Motor neuron (in vitro differentiated cells): Measurements from ENCODE around the gene DMWD. TPM values are rescaled to one million over a fixed set of nuclear protein-coding genes. Genes with fewer than 3 reads are reported as not detected.
"Not testable (repeated sequence)": the region's sequence is repeated elsewhere in the genome, so short reads cannot be mapped to it uniquely, and the experiment has no call there.

ENCODE experiments used
- ATAC-seq, 8 experiments: fragments of 200-7000 bp; cut with Tn5 transposase; replicated peaks in 6 of 8; 2 replicates each; pipeline ENCODE4 v1.8.0; 2021; ENCODE audit warnings: mild to moderate bottlenecking in 8 of 8, moderate library complexity in 8 of 8
- H3K27ac ChIP-seq, 2 donors: fragments of 250-450 bp; sonication (Bioruptor Pico); 2 replicates each; pipeline ENCODE4 v1.9.0; 2021; ENCODE audit warnings: antibody characterized with exemption in 2 of 2, mild to moderate bottlenecking in 2 of 2, moderate library complexity in 1 of 2
- H3K4me1 ChIP-seq, 2 donors: fragments of 250-450 bp; sonication (Bioruptor Pico); replicated peaks in 1 of 2; 2 replicates each; pipeline ENCODE4 v1.6.1; 2021; ENCODE audit warnings: antibody characterized with exemption in 2 of 2, mild to moderate bottlenecking in 2 of 2, moderate library complexity in 1 of 2
- H3K4me3 ChIP-seq, 5 donors: fragments of 250-450 bp; sonication (Bioruptor Pico); 2 replicates each; pipeline ENCODE4 v1.9.0; 2021; ENCODE audit warnings: antibody characterized with exemption in 5 of 5, mild to moderate bottlenecking in 5 of 5, moderate library complexity in 4 of 5
- WGBS, 10 experiments: fragments of 450-650 bp; shearing (Covaris generic); methylation state at CpG; one replicate each; pipeline ENCODE4 v1.0.0; 2022; 5-methylcytosine and 5-hydroxymethylcytosine counted together
- in situ Hi-C, 9 experiments: fragments of 400-800 bp; cut with MboI; loops; one replicate each; pipeline ENCODE4 v1.15.0; 2021; ENCODE audit warnings: low sequenced_read_pairs in 9 of 9, low pct_unique_long_range_greater_than_20kb in 2 of 9; ENCODE audit not compliant: unreplicated experiment in 9 of 9
- total RNA-seq, 8 experiments: library from RNA; unstranded; fragments of 300-600 nt; gene quantifications; 2 replicates each; pipeline versions ENCODE4 v1.2.3 to v1.2.4, GENCODE V29; 2022

DMWD gene
- total RNA-seq, 8 experiments from 2014 or later: 16.5 to 50.5 (median 32.9) TPM

- no peak for ATAC-seq
- in situ Hi-C loops: no loop called here
- 33 to 100% (median 90%) methylated on average over 1 to 8 of the region's 15 CpGs; no CpG with 5 or more reads in 4 of the 10 experiments for WGBS, 10 experiments
- H3K27ac ChIP-seq: no peak overlapping the region
- H3K4me3 ChIP-seq: no peak overlapping the region
- peaks cover 18 to 29% of the 10 kb centered on the region in 2 donors for H3K4me1 ChIP-seq
These were observed 29.6 kb downstream of the DMWD start for GRCh38 chr19:45762870-45763631.

DNA sequence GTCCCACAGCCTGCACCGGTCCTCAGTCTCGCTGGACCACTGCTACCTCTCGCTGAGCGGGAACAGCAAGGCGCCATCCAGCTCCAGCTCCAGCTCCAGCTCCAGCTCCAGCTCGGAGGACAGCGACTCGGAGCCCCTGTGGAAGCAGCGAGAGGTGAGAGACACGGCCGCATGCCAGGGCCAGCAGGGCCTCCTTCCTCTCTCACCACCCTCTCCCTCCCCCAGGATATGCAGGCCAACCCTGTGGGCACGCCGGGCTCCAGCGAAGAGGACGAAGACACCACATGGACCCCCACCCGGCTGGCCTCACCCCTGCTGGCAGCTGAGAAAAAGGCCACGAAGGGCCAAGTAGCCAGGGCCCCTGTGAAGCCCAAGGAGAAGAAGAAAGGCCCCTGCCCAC is 30.9 kb downstream of the DMWD start:
- no peak overlapping the region for H3K4me3 ChIP-seq
- in situ Hi-C loops: no loop called here
- WGBS, 10 experiments: 66 to 100% (median 70%) methylated on average over 1 to 7 of the region's 17 CpGs; no CpG with 5 or more reads in 7 of the 10 experiments
- ATAC-seq: no peak
- H3K27ac ChIP-seq: no peak overlapping the region
- peaks cover 18 to 25% of the 10 kb centered on the region in 2 donors for H3K4me1 ChIP-seq

- in situ Hi-C loops: no loop called here
- WGBS, 10 experiments: 20 to 84% (median 79%) methylated on average over 2 to 6 of the region's 9 CpGs; no CpG with 5 or more reads in 4 of the 10 experiments
- peaks cover 5 to 6% of the 10 kb centered on the region in 2 donors for H3K4me1 ChIP-seq
- H3K4me3 ChIP-seq: no peak overlapping the region
- no peak for ATAC-seq
- H3K27ac ChIP-seq: no peak overlapping the region
These were observed 33.7 kb downstream of the DMWD start for GRCh38 chr19:45758921-45759320.

- no peak for ATAC-seq
- 26 to 93% (median 81%) methylated on average over 2 to 9 of the region's 9 CpGs; no CpG with 5 or more reads in 3 of the 10 experiments for WGBS, 10 experiments
- H3K4me3 ChIP-seq: no peak overlapping the region
- in situ Hi-C loops: no loop called here
- H3K27ac ChIP-seq: no peak overlapping the region
- H3K4me1 ChIP-seq: no peaks in the 10 kb centered on the region
These were observed 35.0 kb downstream of the DMWD start for GRCh38 chr19:45757695-45758094.

GRCh38 chr19:45754323-45754722 is 38.3 kb downstream of the DMWD start:
- H3K4me1 ChIP-seq: no peaks in the 10 kb centered on the region
- ATAC-seq: no peak
- in situ Hi-C loops: no loop called here
- no peak overlapping the region for H3K27ac ChIP-seq
- no peak overlapping the region for H3K4me3 ChIP-seq
- 80 to 100% (median 100%) methylated on average over 1 to 2 of the region's 8 CpGs; no CpG with 5 or more reads in 7 of the 10 experiments for WGBS, 10 experiments

DNA sequence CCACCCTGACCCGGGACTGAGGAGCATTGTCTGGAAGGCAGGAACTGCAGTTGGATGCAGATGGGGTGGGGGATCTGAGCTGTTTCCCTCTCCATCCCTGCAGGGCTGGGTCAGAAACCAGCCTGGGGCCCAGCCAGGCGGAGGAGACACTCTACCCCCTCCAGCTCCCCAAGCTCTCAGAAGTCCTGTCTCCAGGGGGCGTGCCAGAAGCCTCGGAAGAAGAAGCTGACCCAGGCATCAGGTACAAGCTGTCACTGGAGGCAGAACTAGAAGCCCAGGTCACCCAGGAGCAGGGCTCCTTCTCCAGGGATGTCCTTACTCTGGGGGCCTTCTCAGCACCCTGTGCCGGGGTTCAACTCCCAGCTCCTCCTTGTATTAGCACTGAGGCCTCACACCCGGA is 39.1 kb downstream of the DMWD start:
- 18 to 40% (median 20%) methylated on average over 1 to 3 of the region's 6 CpGs; no CpG with 5 or more reads in 6 of the 10 experiments for WGBS, 10 experiments
- peak in 5 of 8 experiments; percentile 14 to 44 (median 27) for ATAC-seq
- Histone ChIP-seq H3K4me1 (no peaks in the 10 kb centered on the region), H3K27ac (no peak overlapping the region), H3K4me3 (no peak overlapping the region)
- in situ Hi-C loops: no loop called here

DNA sequence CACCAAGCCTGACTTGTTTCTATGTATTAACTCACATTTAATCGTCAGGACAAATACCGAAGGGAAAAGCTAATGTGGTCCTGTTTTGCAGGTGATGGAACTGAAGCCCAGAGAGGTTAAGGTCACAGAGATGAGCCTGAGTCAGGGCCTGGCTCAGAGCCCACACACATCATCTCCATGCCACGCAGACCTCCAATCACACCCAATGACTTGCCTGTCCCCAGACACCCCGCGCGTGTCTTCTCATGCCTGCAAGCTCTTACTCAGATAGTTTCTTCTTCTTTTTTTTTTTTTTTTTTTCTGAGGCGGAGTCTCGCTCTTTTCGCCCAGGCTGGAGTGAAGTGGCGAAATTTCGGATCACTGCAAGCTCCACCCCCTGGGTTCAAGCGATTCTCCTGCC is 40.0 kb downstream of the DMWD start:
- in situ Hi-C loops: no loop called here
- H3K27ac ChIP-seq: no peak overlapping the region

GRCh38 chr19:45751483-45751882 is 41.2 kb downstream of the DMWD start:
- in situ Hi-C loops, H3K4me1 ChIP-seq, H3K27ac ChIP-seq, H3K4me3 ChIP-seq, ATAC-seq: not testable (repeated sequence)
- WGBS, 10 experiments: 67 to 100% (median 89%) methylated on average over 2 to 10 of the region's 10 CpGs

More for the DNA sequence above, 40.0 kb downstream of the DMWD start:
- Histone ChIP-seq H3K4me1 (no peaks in the 10 kb centered on the region), H3K4me3 (no peak overlapping the region)
- no peak for ATAC-seq
- 80 to 100% (median 98%) methylated on average over 1 to 8 of the region's 12 CpGs; no CpG with 5 or more reads in 1 of the 10 experiments for WGBS, 10 experiments

- 60 to 100% (median 80%) methylated on average over 1 to 2 of the region's 5 CpGs; no CpG with 5 or more reads in 4 of the 10 experiments for WGBS, 10 experiments
- no peak overlapping the region for H3K27ac ChIP-seq
- H3K4me1 ChIP-seq: no peaks in the 10 kb centered on the region
- no peak overlapping the region for H3K4me3 ChIP-seq
- ATAC-seq: no peak
- in situ Hi-C loops: no loop called here
These were observed 45.1 kb downstream of the DMWD start for GRCh38 chr19:45747513-45747912.

DNA sequence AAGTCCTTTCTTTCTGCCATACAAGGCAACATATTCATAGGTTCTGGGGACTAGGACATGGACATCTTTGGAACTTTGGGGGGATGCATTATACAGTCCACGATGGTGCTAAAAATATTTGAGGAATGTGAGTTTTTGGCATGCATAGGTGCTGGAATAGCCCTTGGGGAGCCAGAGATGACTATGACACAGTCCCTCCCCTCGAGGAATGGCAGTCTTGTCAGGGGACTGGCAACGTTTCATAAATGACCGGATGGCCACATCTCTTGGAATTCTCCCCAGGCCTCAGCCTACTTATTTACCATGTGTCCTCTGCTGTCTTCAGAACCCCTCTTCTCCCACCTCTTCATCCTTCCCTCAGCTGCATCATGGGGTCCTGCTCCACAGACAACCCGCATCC is 45.8 kb downstream of the DMWD start:
- no peak for ATAC-seq
- H3K4me1 ChIP-seq: no peaks in the 10 kb centered on the region
- H3K4me3 ChIP-seq: no peak overlapping the region
- WGBS, 10 experiments: 0 to 100% (median 95%) methylated on average over 1 to 4 of the region's 5 CpGs; no CpG with 5 or more reads in 4 of the 10 experiments
- no peak overlapping the region for H3K27ac ChIP-seq
- in situ Hi-C loops: no loop called here

GRCh38 chr19:45745606-45746005 is 47.0 kb downstream of the DMWD start:
- H3K4me3 ChIP-seq: no peak overlapping the region
- no peaks in the 10 kb centered on the region for H3K4me1 ChIP-seq
- no peak overlapping the region for H3K27ac ChIP-seq
- ATAC-seq: no peak
- in situ Hi-C loops: no loop called here
- WGBS, 10 experiments: 40 to 100% (median 84%) methylated on average over 1 to 4 of the region's 6 CpGs; no CpG with 5 or more reads in 3 of the 10 experiments

- in situ Hi-C loops: no loop called here
- H3K4me1 ChIP-seq: no peaks in the 10 kb centered on the region
- ATAC-seq: peak in 1 of 8 experiments; percentile 72
- H3K27ac ChIP-seq: no peak overlapping the region
- WGBS, 10 experiments: 17 to 100% (median 67%) methylated on average over 1 to 4 of the region's 4 CpGs; no CpG with 5 or more reads in 1 of the 10 experiments
- H3K4me3 ChIP-seq: no peak overlapping the region
These were observed 49.7 kb downstream of the DMWD start for GRCh38 chr19:45742969-45743368.

GRCh38 chr19:45739498-45740439 is 52.9 kb downstream of the DMWD start:
- Histone ChIP-seq H3K27ac (no peak overlapping the region), H3K4me3 (no peak overlapping the region), H3K4me1 (no peaks in the 10 kb centered on the region)
- ATAC-seq: peak in 1 of 8 experiments; percentile 32
- WGBS, 10 experiments: 20 to 100% (median 77%) methylated on average over 1 to 9 of the region's 10 CpGs
- in situ Hi-C loops: no loop called here
